ENCODE results near the gene LPP.

- TF ChIP-seq CTCF (IDR thresholded peaks at IDR 0.05) (no peak), POLR2A (IDR thresholded peaks at IDR 0.05) (no peak)
Observed at GRCh38 chr3:188269040-188269439, 115.1 kb downstream of the LPP start.
